ENCODE measurements around the gene PDK1.

The PDK1 gene

DNA sequence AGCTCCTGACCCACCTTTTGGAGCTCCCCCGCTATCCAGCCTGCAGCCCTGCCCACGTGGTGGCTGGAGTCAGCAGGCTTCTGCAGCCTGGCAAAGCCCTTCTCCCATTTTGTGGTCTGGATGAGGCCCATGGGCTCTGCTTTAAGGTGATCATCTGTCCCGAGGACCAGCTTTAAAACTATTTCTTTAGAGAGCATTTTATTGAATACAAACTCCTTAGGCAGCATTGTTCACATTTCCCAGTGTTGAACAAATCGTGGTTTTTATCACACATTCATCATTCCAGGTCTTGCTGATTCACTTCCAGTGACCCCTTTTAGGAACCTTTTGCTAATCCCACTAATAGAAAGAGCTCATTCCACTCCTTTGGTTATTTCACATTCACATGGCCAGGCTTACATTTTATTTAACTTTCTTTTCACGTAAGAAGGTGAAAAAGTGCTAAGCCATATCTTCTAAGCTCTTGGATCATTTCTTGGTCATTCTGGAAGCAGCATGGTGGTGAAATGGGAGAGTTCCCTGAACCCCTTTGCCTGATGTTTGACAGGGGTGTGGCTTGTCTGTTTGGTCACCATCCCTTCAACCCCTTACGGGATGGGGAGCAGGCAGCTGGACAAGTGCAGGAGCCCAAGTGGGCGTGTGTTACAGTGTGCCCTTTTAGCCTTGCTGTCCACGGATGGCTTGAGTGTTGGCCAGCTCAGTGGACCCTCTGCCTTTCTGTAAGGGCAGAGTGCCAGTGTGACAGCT is 99.4 kb downstream of the PDK1 start:
- H3K9ac ChIP-seq (ENCODE audit: low read depth in 1 of 2, low read length in 2 of 2), result no peak overlapping the region
- no peak overlapping the region for H3K4me3 ChIP-seq (ENCODE audit: low read length in 2 of 2)
- H3K36me3 ChIP-seq (ENCODE audit: control insufficient read depth in 2 of 2, insufficient read depth in 2 of 2, low read length in 2 of 2), result no peaks in the 10 kb centered on the region
- H3K27me3 ChIP-seq (ENCODE audit: control insufficient read depth in 2 of 2, insufficient read depth in 2 of 2, low read length in 2 of 2), result no peaks in the 10 kb centered on the region
- H3K9me3 ChIP-seq (ENCODE audit: control insufficient read depth in 2 of 2, low read length in 2 of 2), result no peaks in the 10 kb centered on the region
- no peak overlapping the region for H3K27ac ChIP-seq (ENCODE audit: low read depth in 2 of 2, low read length in 2 of 2)
- no peaks in the 10 kb centered on the region for H3K4me1 ChIP-seq (ENCODE audit: control insufficient read depth in 2 of 2, insufficient read depth in 2 of 2, low read length in 2 of 2)

DNA sequence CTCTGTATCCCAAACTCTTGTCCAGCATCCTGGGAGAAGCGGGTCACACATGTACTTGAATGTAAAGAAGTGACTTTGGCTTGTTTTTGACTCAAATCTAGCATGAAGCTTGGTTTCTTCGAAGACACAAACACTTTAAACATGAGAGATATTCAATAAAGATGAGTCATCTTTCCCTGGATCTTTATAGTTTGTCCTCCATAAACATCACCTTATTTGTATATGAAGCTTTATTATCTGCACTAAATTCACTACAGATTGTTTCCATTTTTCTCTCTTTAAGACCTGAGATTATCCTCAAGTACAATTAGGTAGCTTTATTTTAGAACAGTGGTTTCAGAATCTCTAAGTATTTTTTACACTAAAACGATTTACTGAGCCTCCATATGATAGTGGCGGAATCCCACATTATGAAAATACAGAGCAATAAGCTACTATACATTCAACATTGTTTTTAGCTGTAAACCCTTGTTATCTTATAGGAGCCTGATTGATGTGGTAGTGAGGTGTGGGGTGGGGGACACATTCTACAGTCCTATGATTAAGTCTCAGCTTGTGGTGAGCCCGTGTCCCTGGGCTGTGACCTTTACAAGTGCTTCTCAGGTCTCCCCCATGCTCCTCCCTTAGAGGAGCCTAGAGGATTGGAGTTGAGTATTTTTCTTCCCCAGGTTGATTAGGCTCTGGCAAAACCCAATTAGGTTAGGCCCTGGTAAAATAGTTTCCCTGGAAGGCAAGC is 100.1 kb downstream of the PDK1 start:
- H3K9me3 ChIP-seq (ENCODE audit: control insufficient read depth in 2 of 2, low read length in 2 of 2), result no peaks in the 10 kb centered on the region
- H3K4me1 ChIP-seq (ENCODE audit: control insufficient read depth in 2 of 2, insufficient read depth in 2 of 2, low read length in 2 of 2), result no peaks in the 10 kb centered on the region
- H3K36me3 ChIP-seq (ENCODE audit: control insufficient read depth in 2 of 2, insufficient read depth in 2 of 2, low read length in 2 of 2), result no peaks in the 10 kb centered on the region
- H3K4me3 ChIP-seq (ENCODE audit: low read length in 2 of 2), result no peak overlapping the region
- no peak overlapping the region for H3K27ac ChIP-seq (ENCODE audit: low read depth in 2 of 2, low read length in 2 of 2)
- H3K9ac ChIP-seq (ENCODE audit: low read depth in 1 of 2, low read length in 2 of 2), result no peak overlapping the region
- H3K27me3 ChIP-seq (ENCODE audit: control insufficient read depth in 2 of 2, insufficient read depth in 2 of 2, low read length in 2 of 2), result no peaks in the 10 kb centered on the region
